ENCODE measurements around the gene TRAIP.

GRCh38 chr3:49871531-49872153 is 15.3 kb upstream of the TRAIP start:
- TF ChIP-seq CTCF (conservative IDR thresholded peaks at IDR 0.05) (no peak), EZH2 (IDR thresholded peaks at IDR 0.05; ENCODE audit: low read depth) (no peak)
